Measurements from ENCODE around the gene CAMKK1. TPM values are rescaled to one million over a fixed set of nuclear protein-coding genes. Genes with fewer than 3 reads are reported as not detected.

The CAMKK1 gene
- total RNA-seq, 1 donor = 8.7 TPM

DNA sequence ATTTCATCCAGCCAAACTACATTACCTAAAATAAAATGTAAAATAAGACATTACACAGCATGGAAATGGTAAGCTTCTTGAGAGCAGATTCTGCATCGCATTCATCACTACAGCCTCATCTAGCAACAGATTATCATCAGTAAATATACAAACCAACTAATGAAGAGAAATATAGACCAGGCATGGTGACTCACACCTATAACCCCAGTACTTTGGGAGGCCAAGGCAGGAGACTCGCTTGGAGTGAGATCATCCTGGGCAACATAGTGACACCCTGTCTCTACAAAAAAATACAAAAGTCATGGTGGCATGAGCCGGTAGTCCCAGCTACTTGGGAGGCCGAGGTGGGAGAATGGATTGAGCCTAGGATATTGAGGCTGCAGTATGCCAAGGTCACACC is 66.7 kb downstream of the CAMKK1 start:
- Histone ChIP-seq H3K27ac (ENCODE audit: low read depth, low read length) (no peak overlapping the region), H3K4me2 (ENCODE audit: insufficient read depth, low read length) (no peak overlapping the region), H3K4me3 (ENCODE audit: insufficient read depth, low read length) (no peak overlapping the region), H4K20me1 (ENCODE audit: insufficient read depth, low read length) (no peaks in the 10 kb centered on the region), H2AFZ (ENCODE audit: low read length) (no peak overlapping the region), H3K9me3 (ENCODE audit: low read depth, low read length) (no peaks in the 10 kb centered on the region), H3K27me3 (ENCODE audit: insufficient read depth, low read length) (no peaks in the 10 kb centered on the region), H3K79me2 (ENCODE audit: insufficient read depth, low read length) (peaks cover 6% of the 10 kb centered on the region), H3K36me3 (ENCODE audit: insufficient read depth, low read length) (peaks cover 60% of the 10 kb centered on the region), H3K4me1 (ENCODE audit: insufficient read depth, low read length) (no peaks in the 10 kb centered on the region)
- DNase-seq (ENCODE audit: insufficient read length, low spot score, missing footprints) = no peak
- no peak for TF ChIP-seq CTCF (IDR thresholded peaks at IDR 0.05; ENCODE audit: extremely low read depth, low read depth, low read length)

DNA sequence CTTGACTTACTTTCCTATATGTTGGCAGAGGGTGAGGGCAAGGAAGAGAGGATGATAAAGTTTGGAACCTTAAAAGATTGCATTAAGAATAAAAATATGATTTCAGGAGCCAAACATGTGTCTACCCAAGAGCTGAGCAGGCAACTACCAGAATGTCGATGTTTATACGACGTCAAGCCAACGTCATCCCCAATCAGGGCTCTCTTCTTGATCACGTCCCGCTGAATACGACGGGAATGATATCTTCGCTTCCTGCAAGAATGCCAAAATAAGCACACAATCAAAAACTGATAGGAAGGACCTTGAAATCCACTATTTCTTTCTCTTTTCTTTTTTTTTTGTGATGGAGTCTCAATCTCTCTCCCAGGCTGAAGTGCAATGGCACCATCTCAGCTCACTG is 71.8 kb downstream of the CAMKK1 start:
- Histone ChIP-seq H3K4me1 (ENCODE audit: insufficient read depth, low read length) (no peaks in the 10 kb centered on the region), H3K27me3 (ENCODE audit: insufficient read depth, low read length) (no peaks in the 10 kb centered on the region), H3K4me2 (ENCODE audit: insufficient read depth, low read length) (no peak overlapping the region), H3K79me2 (ENCODE audit: insufficient read depth, low read length) (no peaks in the 10 kb centered on the region), H4K20me1 (ENCODE audit: insufficient read depth, low read length) (no peaks in the 10 kb centered on the region), H3K27ac (ENCODE audit: low read depth, low read length) (no peak overlapping the region), H3K9me3 (ENCODE audit: low read depth, low read length) (no peaks in the 10 kb centered on the region), H3K36me3 (ENCODE audit: insufficient read depth, low read length) (peaks cover 78% of the 10 kb centered on the region), H3K4me3 (ENCODE audit: insufficient read depth, low read length) (no peak overlapping the region), H2AFZ (ENCODE audit: low read length) (no peak overlapping the region)
- no peak for TF ChIP-seq CTCF (IDR thresholded peaks at IDR 0.05; ENCODE audit: extremely low read depth, low read depth, low read length)
- no peak for DNase-seq (ENCODE audit: insufficient read length, low spot score, missing footprints)

- Histone ChIP-seq H2AFZ (ENCODE audit: low read length) (no peak overlapping the region), H4K20me1 (ENCODE audit: insufficient read depth, low read length) (no peaks in the 10 kb centered on the region), H3K36me3 (ENCODE audit: insufficient read depth, low read length) (peaks cover 79% of the 10 kb centered on the region), H3K4me2 (ENCODE audit: insufficient read depth, low read length) (no peak overlapping the region), H3K4me1 (ENCODE audit: insufficient read depth, low read length) (no peaks in the 10 kb centered on the region), H3K79me2 (ENCODE audit: insufficient read depth, low read length) (no peaks in the 10 kb centered on the region), H3K27me3 (ENCODE audit: insufficient read depth, low read length) (no peaks in the 10 kb centered on the region), H3K27ac (ENCODE audit: low read depth, low read length) (no peak overlapping the region), H3K4me3 (ENCODE audit: insufficient read depth, low read length) (no peak overlapping the region), H3K9me3 (ENCODE audit: low read depth, low read length) (no peaks in the 10 kb centered on the region)
- TF ChIP-seq CTCF (IDR thresholded peaks at IDR 0.05; ENCODE audit: extremely low read depth, low read depth, low read length) = no peak
- DNase-seq (ENCODE audit: insufficient read length, low spot score, missing footprints) = no peak
These were observed 74.1 kb downstream of the CAMKK1 start for GRCh38 chr17:3818786-3819185.

- no peaks in the 10 kb centered on the region for H3K9me3 ChIP-seq (ENCODE audit: low read depth, low read length)
- no peak overlapping the region for H3K27ac ChIP-seq (ENCODE audit: low read depth, low read length)
- H3K4me1 ChIP-seq (ENCODE audit: insufficient read depth, low read length) = no peaks in the 10 kb centered on the region
- no peak for TF ChIP-seq CTCF (IDR thresholded peaks at IDR 0.05; ENCODE audit: extremely low read depth, low read depth, low read length)
- no peaks in the 10 kb centered on the region for H3K27me3 ChIP-seq (ENCODE audit: insufficient read depth, low read length)
- peaks cover 79% of the 10 kb centered on the region for H3K36me3 ChIP-seq (ENCODE audit: insufficient read depth, low read length)
- H4K20me1 ChIP-seq (ENCODE audit: insufficient read depth, low read length) = no peaks in the 10 kb centered on the region
- DNase-seq (ENCODE audit: insufficient read length, low spot score, missing footprints) = no peak
- no peak overlapping the region for H2AFZ ChIP-seq (ENCODE audit: low read length)
- no peak overlapping the region for H3K4me3 ChIP-seq (ENCODE audit: insufficient read depth, low read length)
- H3K4me2 ChIP-seq (ENCODE audit: insufficient read depth, low read length) = no peak overlapping the region
- H3K79me2 ChIP-seq (ENCODE audit: insufficient read depth, low read length) = no peaks in the 10 kb centered on the region
These were observed 74.8 kb downstream of the CAMKK1 start for GRCh38 chr17:3817851-3818605.
